Measurements from ENCODE around the gene FAH. TPM values are rescaled to one million over a fixed set of nuclear protein-coding genes. Genes with fewer than 3 reads are reported as not detected.

Gene FAH
- total RNA-seq, 1 experiment from 2014 or later = 38.0 TPM

DNA sequence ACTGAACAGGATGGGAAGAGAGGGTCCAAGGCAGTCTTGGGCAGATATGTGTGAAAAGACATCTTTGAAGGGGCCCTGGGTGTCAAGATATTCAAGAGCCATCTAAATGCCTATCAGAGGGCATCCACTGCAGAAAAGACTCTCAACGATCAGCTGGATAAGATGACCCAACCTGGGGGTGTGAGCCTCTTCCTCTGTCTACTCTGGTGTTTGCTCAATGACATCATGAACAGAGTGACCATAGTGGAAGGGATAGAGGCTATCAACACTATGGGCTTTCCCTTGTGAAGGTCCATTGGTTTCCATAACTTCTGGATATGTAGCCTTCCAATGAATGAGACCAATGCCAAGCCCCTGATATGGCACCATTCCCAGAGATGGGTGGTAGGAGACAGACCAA lies 42.1 kb downstream of the FAH start:
- in situ Hi-C loops (cut with HindIII; ENCODE audit: low pct_unique_long_range_greater_than_20kb, low sequenced_read_pairs) = no loop called here

DNA sequence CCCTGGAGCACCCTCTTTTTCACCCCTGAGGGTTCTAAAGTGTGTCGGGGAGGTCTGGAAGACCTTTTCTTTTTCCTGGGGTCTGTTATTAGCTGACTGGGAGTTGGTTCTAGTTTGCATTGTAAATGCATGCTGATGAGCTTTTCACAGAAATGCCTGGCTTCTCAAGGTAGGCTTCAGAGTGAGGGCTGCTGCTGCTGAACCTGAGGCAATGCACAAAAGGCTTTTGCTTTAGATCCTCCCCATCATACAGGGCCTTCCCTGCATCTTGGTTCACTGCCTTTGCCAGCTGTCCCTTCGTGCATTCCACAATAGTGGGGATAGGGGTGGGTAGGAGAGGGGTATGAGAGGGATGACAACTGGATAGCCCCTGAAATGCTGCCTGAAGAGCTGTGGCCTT lies 46.6 kb downstream of the FAH start:
- Histone ChIP-seq H3K9me3 (ENCODE audit: control insufficient read depth, insufficient read depth, low read depth, low read length) (no peaks in the 10 kb centered on the region), H3K27ac (ENCODE audit: low read length) (no peak overlapping the region), H3K4me1 (ENCODE audit: control insufficient read depth, insufficient read depth, low read length) (no peaks in the 10 kb centered on the region), H3K4me3 (ENCODE audit: low read depth in 2 of 2, low read length in 2 of 2) (no peak overlapping the region), H3K27me3 (ENCODE audit: control insufficient read depth, insufficient read depth, low read length) (0 out of 2 replicates have a peak, but pooled peaks cover 2% of the 10 kb centered on the region), H3K36me3 (ENCODE audit: control insufficient read depth, insufficient read depth, low read length) (no peaks in the 10 kb centered on the region)
- ChIA-PET CTCF (no interaction called here), POLR2A (no interaction called here)
- DNase-seq (ENCODE audit: low read depth, low spot score) = no peak
- intact Hi-C loops (cut with micrococcal nuclease; ENCODE audit: unreplicated experiment) (no loop called here), in situ Hi-C loops (cut with HindIII; ENCODE audit: low pct_unique_long_range_greater_than_20kb, low sequenced_read_pairs) (no loop called here)
- BruUV-seq (replicated peaks) = no TSS peak
- TF ChIP-seq TCF7L2 (IDR thresholded peaks at IDR 0.05; ENCODE audit: low read depth, low read length) (no peak), POLR2AphosphoS5 (IDR thresholded peaks at IDR 0.05; ENCODE audit: low read depth, low read length) (no peak), SIN3A (IDR thresholded peaks at IDR 0.05; ENCODE audit: borderline replicate concordance, insufficient read depth, low read depth, low read length) (no peak)
- TF ChIP-seq, protein P1, sequence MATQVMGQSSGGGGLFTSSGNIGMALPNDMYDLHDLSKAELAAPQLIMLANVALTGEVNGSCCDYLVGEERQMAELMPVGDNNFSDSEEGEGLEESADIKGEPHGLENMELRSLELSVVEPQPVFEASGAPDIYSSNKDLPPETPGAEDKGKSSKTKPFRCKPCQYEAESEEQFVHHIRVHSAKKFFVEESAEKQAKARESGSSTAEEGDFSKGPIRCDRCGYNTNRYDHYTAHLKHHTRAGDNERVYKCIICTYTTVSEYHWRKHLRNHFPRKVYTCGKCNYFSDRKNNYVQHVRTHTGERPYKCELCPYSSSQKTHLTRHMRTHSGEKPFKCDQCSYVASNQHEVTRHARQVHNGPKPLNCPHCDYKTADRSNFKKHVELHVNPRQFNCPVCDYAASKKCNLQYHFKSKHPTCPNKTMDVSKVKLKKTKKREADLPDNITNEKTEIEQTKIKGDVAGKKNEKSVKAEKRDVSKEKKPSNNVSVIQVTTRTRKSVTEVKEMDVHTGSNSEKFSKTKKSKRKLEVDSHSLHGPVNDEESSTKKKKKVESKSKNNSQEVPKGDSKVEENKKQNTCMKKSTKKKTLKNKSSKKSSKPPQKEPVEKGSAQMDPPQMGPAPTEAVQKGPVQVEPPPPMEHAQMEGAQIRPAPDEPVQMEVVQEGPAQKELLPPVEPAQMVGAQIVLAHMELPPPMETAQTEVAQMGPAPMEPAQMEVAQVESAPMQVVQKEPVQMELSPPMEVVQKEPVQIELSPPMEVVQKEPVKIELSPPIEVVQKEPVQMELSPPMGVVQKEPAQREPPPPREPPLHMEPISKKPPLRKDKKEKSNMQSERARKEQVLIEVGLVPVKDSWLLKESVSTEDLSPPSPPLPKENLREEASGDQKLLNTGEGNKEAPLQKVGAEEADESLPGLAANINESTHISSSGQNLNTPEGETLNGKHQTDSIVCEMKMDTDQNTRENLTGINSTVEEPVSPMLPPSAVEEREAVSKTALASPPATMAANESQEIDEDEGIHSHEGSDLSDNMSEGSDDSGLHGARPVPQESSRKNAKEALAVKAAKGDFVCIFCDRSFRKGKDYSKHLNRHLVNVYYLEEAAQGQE (IDR thresholded peaks at IDR 0.05; ENCODE audit: insufficient read depth in 1 of 2, low read depth in 2 of 2, low read length in 1 of 2) = no peak
- TF ChIP-seq, protein P2, sequence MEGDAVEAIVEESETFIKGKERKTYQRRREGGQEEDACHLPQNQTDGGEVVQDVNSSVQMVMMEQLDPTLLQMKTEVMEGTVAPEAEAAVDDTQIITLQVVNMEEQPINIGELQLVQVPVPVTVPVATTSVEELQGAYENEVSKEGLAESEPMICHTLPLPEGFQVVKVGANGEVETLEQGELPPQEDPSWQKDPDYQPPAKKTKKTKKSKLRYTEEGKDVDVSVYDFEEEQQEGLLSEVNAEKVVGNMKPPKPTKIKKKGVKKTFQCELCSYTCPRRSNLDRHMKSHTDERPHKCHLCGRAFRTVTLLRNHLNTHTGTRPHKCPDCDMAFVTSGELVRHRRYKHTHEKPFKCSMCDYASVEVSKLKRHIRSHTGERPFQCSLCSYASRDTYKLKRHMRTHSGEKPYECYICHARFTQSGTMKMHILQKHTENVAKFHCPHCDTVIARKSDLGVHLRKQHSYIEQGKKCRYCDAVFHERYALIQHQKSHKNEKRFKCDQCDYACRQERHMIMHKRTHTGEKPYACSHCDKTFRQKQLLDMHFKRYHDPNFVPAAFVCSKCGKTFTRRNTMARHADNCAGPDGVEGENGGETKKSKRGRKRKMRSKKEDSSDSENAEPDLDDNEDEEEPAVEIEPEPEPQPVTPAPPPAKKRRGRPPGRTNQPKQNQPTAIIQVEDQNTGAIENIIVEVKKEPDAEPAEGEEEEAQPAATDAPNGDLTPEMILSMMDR (IDR thresholded peaks at IDR 0.05) = no peak
- ATAC-seq = no peak

More for the DNA sequence above, 42.1 kb downstream of the FAH start:
- Histone ChIP-seq H3K4me1 (ENCODE audit: control insufficient read depth, insufficient read depth, low read length) (no peaks in the 10 kb centered on the region), H3K9me3 (ENCODE audit: control insufficient read depth, insufficient read depth, low read depth, low read length) (no peaks in the 10 kb centered on the region), H3K36me3 (ENCODE audit: control insufficient read depth, insufficient read depth, low read length) (no peaks in the 10 kb centered on the region), H3K27me3 (ENCODE audit: control insufficient read depth, insufficient read depth, low read length) (no peaks in the 10 kb centered on the region), H3K27ac (ENCODE audit: low read length) (no peak overlapping the region), H3K4me3 (ENCODE audit: low read depth in 2 of 2, low read length in 2 of 2) (no peak overlapping the region)
- POLR2A ChIA-PET = no interaction called here
- ATAC-seq = no peak
- DNase-seq (ENCODE audit: low read depth, low spot score) = no peak
- intact Hi-C loops (cut with micrococcal nuclease; ENCODE audit: unreplicated experiment) = no loop called here
- no TSS peak for BruUV-seq (replicated peaks)
- CTCF ChIA-PET = no interaction called here
- no peak for TF ChIP-seq SIN3A (IDR thresholded peaks at IDR 0.05; ENCODE audit: borderline replicate concordance, insufficient read depth, low read depth, low read length)
- no peak for TF ChIP-seq TCF7L2 (IDR thresholded peaks at IDR 0.05; ENCODE audit: low read depth, low read length)
- TF ChIP-seq, protein P1 (IDR thresholded peaks at IDR 0.05; ENCODE audit: insufficient read depth in 1 of 2, low read depth in 2 of 2, low read length in 1 of 2) = no peak
- TF ChIP-seq POLR2AphosphoS5 (IDR thresholded peaks at IDR 0.05; ENCODE audit: low read depth, low read length) = no peak
- TF ChIP-seq, protein P2 (IDR thresholded peaks at IDR 0.05) = no peak
